OCI-LY1 (cell line): Measurements from ENCODE around the gene NSG1.
A peak's percentile ranks its signal among the peaks of the same experiment; 100 is the strongest.

Experiments used
- H2AFZ ChIP-seq: fragments of 200-600 bp; sonication (generic), shearing (Covaris generic); 2 replicates; pipeline ENCODE4 v1.6.0; 2014; ENCODE audit warnings: antibody characterized with exemption, mild to moderate bottlenecking, low read length
- H3F3A ChIP-seq: fragments of 200-600 bp; sonication (generic), shearing (Covaris generic); 2 replicates; pipeline ENCODE4 v1.6.0; 2014; ENCODE audit warnings: mild to moderate bottlenecking, antibody characterized with exemption, low read length, moderate library complexity; ENCODE audit not compliant: insufficient read depth
- H3K27ac ChIP-seq: fragments of 200-600 bp; sonication (generic); 2 replicates; pipeline ENCODE4 v1.5.1; 2014; ENCODE audit warnings: low read length, mixed run types, mild to moderate bottlenecking, low read depth; ENCODE audit not compliant: poor library complexity, severe bottlenecking
- H3K27me3 ChIP-seq: fragments of 200-600 bp; sonication (generic); 2 replicates; pipeline ENCODE4 v1.6.0; 2014; ENCODE audit warnings: antibody characterized with exemption, mild to moderate bottlenecking, low read length, moderate library complexity; ENCODE audit not compliant: insufficient read depth
- H3K36me3 ChIP-seq: fragments of 200-600 bp; sonication (generic); 2 replicates; pipeline ENCODE4 v1.6.1; 2014; ENCODE audit warnings: mild to moderate bottlenecking, antibody characterized with exemption, low read length, moderate library complexity, mixed read lengths; ENCODE audit not compliant: insufficient read depth
- H3K4me1 ChIP-seq: fragments of 200-600 bp; sonication (generic); 2 replicates; pipeline ENCODE4 v1.5.1; 2014; ENCODE audit warnings: mild to moderate bottlenecking, low read length, moderate library complexity; ENCODE audit not compliant: insufficient read depth, severe bottlenecking
- H3K4me2 ChIP-seq: fragments of 200-600 bp; sonication (generic), shearing (Covaris generic); 2 replicates; pipeline ENCODE4 v1.6.1; 2014; ENCODE audit warnings: low read length
- H3K4me3 ChIP-seq: fragments of 200-600 bp; sonication (generic); 2 replicates; pipeline ENCODE4 v1.5.1; 2014; ENCODE audit warnings: low read length, low read depth, mild to moderate bottlenecking, mixed read lengths; ENCODE audit not compliant: poor library complexity, severe bottlenecking
- H3K79me2 ChIP-seq: fragments of 200-600 bp; shearing (Covaris generic); 2 replicates; pipeline ENCODE4 v1.6.1; 2016; ENCODE audit warnings: mixed run types, low read length, mixed read lengths; ENCODE audit not compliant: insufficient read depth
- H3K9ac ChIP-seq: fragments of 200-600 bp; sonication (generic), shearing (Covaris generic); 2 replicates; pipeline ENCODE4 v1.6.1; 2014; ENCODE audit warnings: mild to moderate bottlenecking, low read length, mixed read lengths
- H3K9me2 ChIP-seq: fragments of 200-600 bp; sonication (generic), shearing (Covaris generic); 2 replicates; pipeline ENCODE4 v1.6.1; 2014; ENCODE audit warnings: low read depth, mild to moderate bottlenecking, low read length, mixed read lengths
- H3K9me3 ChIP-seq: fragments of 200-600 bp; shearing (Covaris generic); 2 replicates; pipeline ENCODE4 v1.6.1; 2014; ENCODE audit warnings: low read length, mixed read lengths
- H4K20me1 ChIP-seq: fragments of 200-600 bp; sonication (generic), shearing (Covaris generic); 2 replicates; pipeline ENCODE4 v1.6.0; 2016; ENCODE audit warnings: mild to moderate bottlenecking, low read length; ENCODE audit not compliant: insufficient read depth
- CTCF ChIP-seq: fragments of 200-600 bp; sonication (generic), shearing (Covaris generic); IDR thresholded peaks from 2 replicates; pipeline ENCODE4 v1.5.1; 2017; ENCODE audit warnings: mild to moderate bottlenecking, antibody characterized with exemption, low read length, moderate library complexity, mixed read lengths
- EZH2 ChIP-seq: fragments of 200-600 bp; sonication (generic), shearing (Covaris generic); IDR thresholded peaks from 2 replicates; pipeline ENCODE4 v1.8.0; 2017; ENCODE audit warnings: borderline replicate concordance, mixed run types, mild to moderate bottlenecking, antibody characterized with exemption, low read length, moderate library complexity, mixed read lengths

The NSG1 gene

GRCh38 chr4:4406455-4407298 is 19.8 kb downstream of the NSG1 start:
- H3K27me3 ChIP-seq = no peaks in the 10 kb centered on the region

GRCh38 chr4:4407299-4408131 is 20.6 kb downstream of the NSG1 start:
- H4K20me1 ChIP-seq = no peaks in the 10 kb centered on the region
- H3K4me2 ChIP-seq = no peak overlapping the region
- no peaks in the 10 kb centered on the region for H3K9me2 ChIP-seq
- H3K9me3 ChIP-seq = no peaks in the 10 kb centered on the region
- H3K4me3 ChIP-seq = no peak overlapping the region
- no peaks in the 10 kb centered on the region for H3K27me3 ChIP-seq
- H2AFZ ChIP-seq = no peak overlapping the region
- no peaks in the 10 kb centered on the region for H3K79me2 ChIP-seq
- no peaks in the 10 kb centered on the region for H3F3A ChIP-seq
- peaks cover 40% of the 10 kb centered on the region for H3K36me3 ChIP-seq
- peaks cover 32% of the 10 kb centered on the region for H3K4me1 ChIP-seq
- peak overlapping the region; percentile 67 for H3K27ac ChIP-seq
- H3K9ac ChIP-seq = no peak overlapping the region; the same call in 1 of the 2 replicates
- no peak for TF ChIP-seq EZH2
- TF ChIP-seq CTCF = no peak

More at GRCh38 chr4:4406455-4407298, 19.8 kb downstream of the NSG1 start:
- Histone ChIP-seq H3K79me2 (no peaks in the 10 kb centered on the region), H3K9ac (no peak overlapping the region; the same call in 1 of the 2 replicates), H3F3A (no peaks in the 10 kb centered on the region), H3K27ac (peak overlapping the region; percentile 67), H3K4me3 (no peak overlapping the region), H4K20me1 (no peaks in the 10 kb centered on the region), H3K9me3 (no peaks in the 10 kb centered on the region), H2AFZ (no peak overlapping the region), H3K36me3 (peaks cover 41% of the 10 kb centered on the region), H3K4me2 (peak overlapping the region; percentile 36; the same call in 1 of the 2 replicates), H3K9me2 (no peaks in the 10 kb centered on the region), H3K4me1 (peaks cover 32% of the 10 kb centered on the region)
- TF ChIP-seq EZH2 (no peak), CTCF (no peak)

GRCh38 chr4:4408132-4408523 is 21.2 kb downstream of the NSG1 start:
- TF ChIP-seq CTCF = no peak
- TF ChIP-seq EZH2 = no peak
- Histone ChIP-seq H3K4me2 (no peak overlapping the region), H3K79me2 (no peaks in the 10 kb centered on the region), H3K9me2 (no peaks in the 10 kb centered on the region), H3F3A (no peaks in the 10 kb centered on the region), H3K9ac (no peak overlapping the region), H3K27ac (peak overlapping the region; percentile 67), H3K4me3 (no peak overlapping the region), H3K27me3 (no peaks in the 10 kb centered on the region), H2AFZ (no peak overlapping the region), H3K36me3 (peaks cover 35% of the 10 kb centered on the region), H3K4me1 (peaks cover 32% of the 10 kb centered on the region), H4K20me1 (no peaks in the 10 kb centered on the region), H3K9me3 (no peaks in the 10 kb centered on the region)
